K562 (cell line): ENCODE data around the gene FOXP3. TPM values are rescaled to one million over a fixed set of nuclear protein-coding genes. Genes with fewer than 3 reads are reported as not detected.

Source experiments
- ATAC-seq: fragments of 200-7000 bp; cut with Tn5 transposase; 3 replicates; pipeline ENCODE4 v1.9.1; 2020; ENCODE audit warnings: moderate library complexity
- BruUV-seq: library from RNA; stranded (reverse); fragments of 400-500 nt; replicated peaks from 2 replicates; lab custom pipeline; 2021; lab: Mats Ljungman, UMichigan
- CTCF ChIA-PET: fragments of 300-600 bp; formaldehyde crosslinking; extraction: SDS; loops from one replicate; lab custom pipeline; 2021; ENCODE audit warnings: low intra/inter-chr PET ratio; lab: Yijun Ruan, JAX
- POLR2A ChIA-PET: fragments of 300-600, 350-650 bp; sonication (Branson Sonifier 250); formaldehyde crosslinking; extraction: SDS; loops from one replicate; lab custom pipeline; 2021; ENCODE audit warnings: antibody characterized with exemption, inconsistent platforms; lab: Yijun Ruan, JAX
- DNase-seq, 4 experiments: peaks; one replicate each; pipeline versions ENCODE4 v3.0.0 to v3.0.0-alpha.2; 2011 to 2018; ENCODE audit warnings: low spot score in 3 of 4, mixed read lengths in 3 of 4; ENCODE audit errors: extremely low read depth in 1 of 4
- FAIRE-seq: peaks from 2 replicates; lab custom pipeline; 2011; peaks lifted over from hg19 to GRCh38; lab: Jason Lieb, UNC
- H2AFZ ChIP-seq: 2 replicates; pipeline ENCODE4 v1.6.0; 2011; ENCODE audit warnings: low read depth, low read length, control low read depth, inconsistent platforms
- H3K27ac ChIP-seq: fragments of 200-600 bp; 3 replicates; pipeline ENCODE4 v1.8.0; 2011; ENCODE audit warnings: low read depth, mild to moderate bottlenecking, control low read depth, inconsistent platforms, low read length, moderate library complexity, mixed read lengths; ENCODE audit errors: extremely low read depth
- H3K27me3 ChIP-seq, 2 experiments: fragments of 300-600 bp in 1 of 2; 2 replicates in 1 of 2; 3 replicates in 1 of 2; pipeline versions ENCODE4 v1.6.0 to v1.8.0; 2011; ENCODE audit warnings: inconsistent platforms in 2 of 2, low read length in 2 of 2, mild to moderate bottlenecking in 1 of 2, mixed read lengths in 1 of 2, moderate library complexity in 1 of 2; ENCODE audit not compliant: control insufficient read depth in 2 of 2, insufficient read depth in 2 of 2
- H3K36me3 ChIP-seq: fragments of 300-600 bp; 3 replicates; pipeline ENCODE4 v1.8.0; 2011; ENCODE audit warnings: mild to moderate bottlenecking, low read length, inconsistent platforms; ENCODE audit not compliant: control insufficient read depth, insufficient read depth
- H3K4me1 ChIP-seq, 2 experiments: fragments of 200-600 bp in 1 of 2; replicated peaks in 1 of 2; 2 replicates in 1 of 2; 3 replicates in 1 of 2; pipeline versions ENCODE4 v1.5.1 to v1.8.0; 2011; ENCODE audit warnings: inconsistent platforms in 2 of 2, low read length in 2 of 2, mild to moderate bottlenecking in 1 of 2, mixed read lengths in 1 of 2, moderate library complexity in 1 of 2; ENCODE audit not compliant: control insufficient read depth in 2 of 2, insufficient read depth in 2 of 2
- H3K4me2 ChIP-seq: 2 replicates; pipeline ENCODE4 v1.6.1; 2011; ENCODE audit warnings: low read length, control low read depth, inconsistent platforms, mixed read lengths; ENCODE audit not compliant: insufficient read depth
- H3K4me3 ChIP-seq: fragments of 200-600 bp; sonication (generic), shearing (Covaris generic); 2 replicates; pipeline ENCODE4 v1.5.1; 2016; ENCODE audit warnings: control low read depth, inconsistent platforms
- H3K79me2 ChIP-seq: fragments of 200-600 bp; 3 replicates; pipeline ENCODE4 v1.8.0; 2011; ENCODE audit warnings: low read length, inconsistent platforms; ENCODE audit not compliant: control insufficient read depth, insufficient read depth
- H3K9ac ChIP-seq, 2 experiments: 2 replicates each; pipeline versions ENCODE4 v1.6.0 to v1.6.1; 2011; ENCODE audit warnings: low read depth in 2 of 2, low read length in 2 of 2, control low read depth in 1 of 2, inconsistent platforms in 1 of 2, mild to moderate bottlenecking in 1 of 2, mixed read lengths in 1 of 2; ENCODE audit not compliant: insufficient read depth in 1 of 2
- H3K9me1 ChIP-seq: one replicate; pipeline ENCODE4 v1.6.0; 2011; ENCODE audit warnings: inconsistent platforms, mild to moderate bottlenecking, low read length, moderate library complexity; ENCODE audit not compliant: control insufficient read depth, insufficient read depth
- H3K9me3 ChIP-seq: replicated peaks from 2 replicates; pipeline ENCODE4 v1.5.1; 2011; ENCODE audit warnings: low read depth, low read length, inconsistent platforms; ENCODE audit not compliant: control insufficient read depth, insufficient read depth
- H4K20me1 ChIP-seq: replicated peaks from 2 replicates; pipeline ENCODE4 v1.6.1; 2011; ENCODE audit warnings: low read length, inconsistent platforms, mixed read lengths; ENCODE audit not compliant: control insufficient read depth, insufficient read depth
- ETV6 ChIP-seq, 3 experiments: fragments of 150-350 bp in 1 of 3; sonication (generic) in 1 of 3; formaldehyde crosslinking in 1 of 3; IDR thresholded peaks; 2 replicates each; pipeline versions ENCODE4 v1.6.1 to v1.8.0; 2014 to 2022; ENCODE audit warnings: borderline replicate concordance in 2 of 3, low read depth in 2 of 3, antibody characterized with exemption in 1 of 3, low read length in 1 of 3, mild to moderate bottlenecking in 1 of 3, missing genetic modification reagents in 1 of 3
- HDAC3 ChIP-seq: fragments of 450-650 bp; IDR thresholded peaks from 2 replicates; pipeline ENCODE4 v1.6.1; 2018; ENCODE audit warnings: borderline replicate concordance, mild to moderate bottlenecking, moderate library complexity; ENCODE audit not compliant: partially characterized antibody
- HNRNPLL ChIP-seq: fragments of 200-400 bp; formaldehyde crosslinking; IDR thresholded peaks from 2 replicates; pipeline ENCODE4 v1.6.1; 2017; ENCODE audit warnings: low read length, low read depth, mild to moderate bottlenecking; ENCODE audit not compliant: poor library complexity, severe bottlenecking
- MTA2 ChIP-seq: fragments of 450-650 bp; IDR thresholded peaks from 2 replicates; pipeline ENCODE4 v1.6.1; 2016; ENCODE audit warnings: low read depth
- NCOR1 ChIP-seq: fragments of 450-650 bp; IDR thresholded peaks from 2 replicates; pipeline ENCODE4 v1.6.1; 2016; ENCODE audit warnings: mild to moderate bottlenecking, moderate library complexity
- PML ChIP-seq: IDR thresholded peaks from 2 replicates; pipeline ENCODE4 v1.6.1; 2012; ENCODE audit warnings: low read length, inconsistent platforms
- RBM22 ChIP-seq: fragments of 200-400 bp; formaldehyde crosslinking; IDR thresholded peaks from 2 replicates; pipeline ENCODE4 v1.6.1; 2018; ENCODE audit warnings: low read length, low read depth; ENCODE audit not compliant: poor library complexity, severe bottlenecking
- ZNF79 ChIP-seq: fragments of 250-450 bp; sonication (Bioruptor Pico); IDR thresholded peaks from 2 replicates; pipeline ENCODE4 v1.4.0; 2020; ENCODE audit warnings: low read depth, mild to moderate bottlenecking, moderate library complexity
- WGBS: fragments of 100-300 bp; shearing (Covaris generic); methylation state at CpG from one replicate; pipeline ENCODE4 v1.1.6; 2016; ENCODE audit warnings: low coverage, mixed read lengths; ENCODE audit not compliant: insufficient coverage; ENCODE audit errors: missing lambda C conversion rate; 5-methylcytosine and 5-hydroxymethylcytosine counted together
- in situ Hi-C: fragments of 300-500 bp; cut with MboI; formaldehyde crosslinking; loops from 4 replicates; pipeline ENCODE4 v1.15.0; 2018; ENCODE audit warnings: inconsistent platforms, mixed read lengths
- intact Hi-C: fragments of 100-400 bp; cut with micrococcal nuclease; formaldehyde crosslinking; loops from 2 replicates; pipeline ENCODE4 v1.14.2; 2022
- polyA plus RNA-seq, 8 experiments: library from polyadenylated mRNA; depleted of rRNA in 4 of 8; stranded (reverse) in 5 of 8; unstranded in 3 of 8; fragments of >200 nt; fragmentation: Nextera tagmentation in 2 of 8; fragmentation: Illumina TruSeq in 1 of 8; extraction: Ambion mirVana in 2 of 8; extraction: Trizol in 1 of 8; gene quantifications; 2 replicates each; pipeline versions ENCODE4 v1.2.1 to v1.2.3, GENCODE V29; 2011 to 2014; ENCODE audit warnings: inconsistent platforms in 1 of 8, missing spikeins in 1 of 8
- total RNA-seq, 7 experiments: library from RNA; depleted of rRNA in 6 of 7; stranded (reverse); fragments of >200 nt in 6 of 7; fragmentation: Illumina TruSeq in 2 of 7; extraction: Trizol in 2 of 7; gene quantifications; 2 replicates each; pipeline versions ENCODE4 v1.2.1 to v1.2.3, GENCODE V29; 2011 to 2021; ENCODE audit warnings: low replicate concordance in 1 of 7
- TF ChIP-seq, protein P1 (sequence below): sonication (generic); formaldehyde crosslinking; IDR thresholded peaks from 2 replicates; pipeline ENCODE4 v1.8.0; 2023; ENCODE audit warnings: mild to moderate bottlenecking, missing genetic modification reagents

Gene FOXP3
- total and polyA plus RNA-seq, 9 of the 15 experiments (the other 6 are each of a cell fraction or from before 2014, with no cell fraction given), result 0.04 to 0.24 (median 0.07) TPM; not detected in 4

DNA sequence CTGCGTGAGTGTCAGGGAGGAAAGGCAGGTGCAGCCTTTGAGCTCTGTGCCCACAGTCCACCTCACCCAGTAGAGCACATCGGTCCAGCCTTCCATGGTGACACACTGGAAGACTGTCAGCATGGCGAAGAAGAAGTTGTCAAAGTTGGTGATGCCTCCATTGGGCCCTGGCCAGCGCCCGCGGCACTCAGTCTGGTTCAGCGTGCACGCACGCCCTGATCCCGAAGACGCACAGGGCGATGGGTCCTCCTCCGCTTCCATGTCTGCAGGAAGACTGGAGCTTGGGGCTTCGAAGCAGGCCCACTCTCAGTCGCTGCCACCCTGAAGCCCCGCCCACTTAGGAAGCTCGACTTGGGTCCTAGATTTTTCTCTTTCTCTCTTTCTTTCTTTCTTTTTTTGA lies 36.3 kb downstream of the FOXP3 start:
- TF ChIP-seq RBM22 (no peak), PML (no peak), MTA2 (no peak), HDAC3 (no peak), ETV6 (IDR thresholded peaks at IDR 0.05; ENCODE audit: borderline replicate concordance in 1 of 2, low read depth in 2 of 2, low read length in 1 of 2) (no peak), ETV6 (CRISPR knock-in tag; IDR thresholded peaks at IDR 0.05; ENCODE audit: borderline replicate concordance) (no peak), NCOR1 (no peak), HNRNPLL (no peak), ZNF79 (CRISPR knock-in tag) (no peak)
- TF ChIP-seq, protein P1, sequence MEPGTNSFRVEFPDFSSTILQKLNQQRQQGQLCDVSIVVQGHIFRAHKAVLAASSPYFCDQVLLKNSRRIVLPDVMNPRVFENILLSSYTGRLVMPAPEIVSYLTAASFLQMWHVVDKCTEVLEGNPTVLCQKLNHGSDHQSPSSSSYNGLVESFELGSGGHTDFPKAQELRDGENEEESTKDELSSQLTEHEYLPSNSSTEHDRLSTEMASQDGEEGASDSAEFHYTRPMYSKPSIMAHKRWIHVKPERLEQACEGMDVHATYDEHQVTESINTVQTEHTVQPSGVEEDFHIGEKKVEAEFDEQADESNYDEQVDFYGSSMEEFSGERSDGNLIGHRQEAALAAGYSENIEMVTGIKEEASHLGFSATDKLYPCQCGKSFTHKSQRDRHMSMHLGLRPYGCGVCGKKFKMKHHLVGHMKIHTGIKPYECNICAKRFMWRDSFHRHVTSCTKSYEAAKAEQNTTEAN (CRISPR knock-in tag), result no peak
- no peak for FAIRE-seq

More for the DNA sequence above, 36.3 kb downstream of the FOXP3 start:
- no peak overlapping the region for H3K4me3 ChIP-seq
- H3K9me1 ChIP-seq, result no peaks in the 10 kb centered on the region
- WGBS, result 47% methylated on average over 7 of the region's 17 CpGs
- no peak overlapping the region for H2AFZ ChIP-seq
- no peaks in the 10 kb centered on the region for H3K36me3 ChIP-seq
- no peaks in the 10 kb centered on the region for H3K79me2 ChIP-seq
- POLR2A ChIA-PET, result no interaction called here
- intact Hi-C loops, result no loop called here
- no peaks in the 10 kb centered on the region for H4K20me1 ChIP-seq
- ATAC-seq, result no peak
- H3K4me1 ChIP-seq, result peaks cover 6 to 41% of the 10 kb centered on the region in 2 experiments; a peak in 4 of 5 replicates
- CTCF ChIA-PET, result no interaction called here
- H3K9ac ChIP-seq, result no peak overlapping the region
- H3K9me3 ChIP-seq, result no peaks in the 10 kb centered on the region
- no TSS peak for BruUV-seq
- H3K27me3 ChIP-seq, result peaks cover 0 to 17% of the 10 kb centered on the region in 2 experiments; a peak in 2 of 5 replicates
- no peak overlapping the region for H3K27ac ChIP-seq
- no peak for DNase-seq
- in situ Hi-C loops, result no loop called here
- H3K4me2 ChIP-seq, result no peak overlapping the region
